ENCODE measurements around the gene WIPF1.

Gene WIPF1

GRCh38 chr2:174574657-174575056 lies 22.9 kb downstream of the WIPF1 start:
- H3K27ac ChIP-seq (ENCODE audit: low read length): no peak overlapping the region
- no peak overlapping the region for H2AFZ ChIP-seq (ENCODE audit: low read length)
- no peak overlapping the region for H3K4me3 ChIP-seq (ENCODE audit: low read length)
- TF ChIP-seq CTCF (IDR thresholded peaks at IDR 0.05; ENCODE audit: low read length) (no peak), EZH2 (optimal IDR thresholded peaks at IDR 0.05; ENCODE audit: low read depth, low read length) (no peak), EZH2phosphoT487 (IDR thresholded peaks at IDR 0.05; ENCODE audit: low read length) (no peak)
- H3F3A ChIP-seq (ENCODE audit: insufficient read depth, low read length): no peaks in the 10 kb centered on the region
- H3K9me2 ChIP-seq (replicated peaks; ENCODE audit: insufficient read depth, low read length): no peaks in the 10 kb centered on the region
- no peak overlapping the region for H3K9ac ChIP-seq (ENCODE audit: low read length)
- 0 out of 2 replicates have a peak, but pooled peaks cover 3% of the 10 kb centered on the region for H4K20me1 ChIP-seq (ENCODE audit: insufficient read depth, low read length)
- no peak overlapping the region for H3K4me2 ChIP-seq (ENCODE audit: low read depth, low read length)
- DNase-seq: no peak
- H3K9me3 ChIP-seq (replicated peaks; ENCODE audit: insufficient read depth, low read length): no peaks in the 10 kb centered on the region
- no peaks in the 10 kb centered on the region for H3K4me1 ChIP-seq (ENCODE audit: low read length)
- H3K36me3 ChIP-seq (replicated peaks; ENCODE audit: insufficient read depth, low read length): peaks cover 37% of the 10 kb centered on the region
- peaks cover 91% of the 10 kb centered on the region for H3K79me2 ChIP-seq (ENCODE audit: low read length)
- H3K27me3 ChIP-seq (replicated peaks; ENCODE audit: insufficient read depth, low read length): no peaks in the 10 kb centered on the region

DNA sequence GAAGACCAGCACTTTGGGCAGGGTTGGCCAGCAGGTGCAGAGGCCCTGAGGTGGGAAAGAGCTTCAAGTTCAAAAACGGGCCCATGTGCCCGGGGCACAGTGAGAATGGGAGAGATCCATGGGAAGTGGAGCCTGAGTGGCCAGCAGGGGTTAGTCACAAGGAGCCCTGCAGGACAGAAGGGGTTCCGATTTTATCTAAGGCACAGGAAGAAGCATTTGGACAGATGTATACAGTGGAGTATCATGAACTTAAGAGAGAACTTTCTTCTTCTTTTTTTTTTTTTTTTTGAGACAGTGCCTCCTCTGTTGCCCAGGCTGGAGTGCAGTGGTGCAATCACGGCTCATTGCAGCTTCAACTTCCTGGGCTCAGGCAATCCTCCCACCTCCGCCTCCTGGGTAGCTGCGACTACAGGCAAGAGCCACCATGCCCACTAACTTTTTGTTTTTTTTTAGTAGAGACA lies 24.0 kb downstream of the WIPF1 start:
- Histone ChIP-seq H3K36me3 (replicated peaks; ENCODE audit: insufficient read depth, low read length) (peaks cover 37% of the 10 kb centered on the region), H3K9ac (ENCODE audit: low read length) (no peak overlapping the region), H3K9me2 (replicated peaks; ENCODE audit: insufficient read depth, low read length) (no peaks in the 10 kb centered on the region)

DNA sequence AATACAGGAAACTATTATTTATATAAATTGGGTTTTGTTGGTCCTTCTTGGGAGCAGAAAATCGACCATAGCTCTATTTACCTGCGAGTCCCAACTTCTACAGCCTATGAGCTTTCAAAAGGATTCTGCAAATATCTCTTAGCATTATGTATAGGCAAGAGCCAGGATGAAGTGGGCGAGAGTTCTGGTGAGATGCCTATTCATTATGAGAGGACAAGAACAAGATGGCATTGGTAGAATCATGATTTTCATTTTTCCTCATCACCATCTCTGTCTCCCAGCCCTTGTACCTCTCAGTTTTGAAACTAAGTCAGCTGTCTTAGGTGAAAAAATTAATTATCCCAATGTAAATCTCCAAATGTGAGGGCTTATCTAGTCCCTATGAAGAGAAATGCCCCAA lies 25.0 kb downstream of the WIPF1 start:
- Histone ChIP-seq H3K79me2 (ENCODE audit: low read length) (peaks cover 72% of the 10 kb centered on the region), H3K36me3 (replicated peaks; ENCODE audit: insufficient read depth, low read length) (peaks cover 30% of the 10 kb centered on the region), H3K27ac (ENCODE audit: low read length) (no peak overlapping the region), H2AFZ (ENCODE audit: low read length) (no peak overlapping the region), H3K9ac (ENCODE audit: low read length) (no peak overlapping the region), H3K4me2 (ENCODE audit: low read depth, low read length) (no peak overlapping the region), H3K9me2 (replicated peaks; ENCODE audit: insufficient read depth, low read length) (no peaks in the 10 kb centered on the region), H3K9me3 (replicated peaks; ENCODE audit: insufficient read depth, low read length) (no peaks in the 10 kb centered on the region), H3K4me1 (ENCODE audit: low read length) (no peaks in the 10 kb centered on the region), H3K4me3 (ENCODE audit: low read length) (no peak overlapping the region), H3F3A (ENCODE audit: insufficient read depth, low read length) (no peaks in the 10 kb centered on the region), H3K27me3 (replicated peaks; ENCODE audit: insufficient read depth, low read length) (no peaks in the 10 kb centered on the region), H4K20me1 (ENCODE audit: insufficient read depth, low read length) (0 out of 2 replicates have a peak, but pooled peaks cover 3% of the 10 kb centered on the region)
- no peak for DNase-seq
- TF ChIP-seq CTCF (IDR thresholded peaks at IDR 0.05; ENCODE audit: low read length) (no peak), EZH2 (optimal IDR thresholded peaks at IDR 0.05; ENCODE audit: low read depth, low read length) (no peak), EZH2phosphoT487 (IDR thresholded peaks at IDR 0.05; ENCODE audit: low read length) (no peak)

More for the DNA sequence above, 24.0 kb downstream of the WIPF1 start:
- no peaks in the 10 kb centered on the region for H3K4me1 ChIP-seq (ENCODE audit: low read length)
- no peak for DNase-seq
- peaks cover 83% of the 10 kb centered on the region for H3K79me2 ChIP-seq (ENCODE audit: low read length)
- H3K4me3 ChIP-seq (ENCODE audit: low read length): no peak overlapping the region
- H3K27ac ChIP-seq (ENCODE audit: low read length): no peak overlapping the region
- no peak overlapping the region for H3K4me2 ChIP-seq (ENCODE audit: low read depth, low read length)
- 0 out of 2 replicates have a peak, but pooled peaks cover 3% of the 10 kb centered on the region for H4K20me1 ChIP-seq (ENCODE audit: insufficient read depth, low read length)
- H2AFZ ChIP-seq (ENCODE audit: low read length): no peak overlapping the region
- no peaks in the 10 kb centered on the region for H3K9me3 ChIP-seq (replicated peaks; ENCODE audit: insufficient read depth, low read length)
- no peaks in the 10 kb centered on the region for H3K27me3 ChIP-seq (replicated peaks; ENCODE audit: insufficient read depth, low read length)
- no peaks in the 10 kb centered on the region for H3F3A ChIP-seq (ENCODE audit: insufficient read depth, low read length)
- TF ChIP-seq EZH2 (optimal IDR thresholded peaks at IDR 0.05; ENCODE audit: low read depth, low read length): no peak
- TF ChIP-seq EZH2phosphoT487 (IDR thresholded peaks at IDR 0.05; ENCODE audit: low read length): no peak
- TF ChIP-seq CTCF (IDR thresholded peaks at IDR 0.05; ENCODE audit: low read length): no peak

Measured in MM.1S (cell line).